GM21360 (cell line): ENCODE measurements around the gene XRRA1.
"Not testable (repeated sequence)": the region's sequence is repeated elsewhere in the genome, so short reads cannot be mapped to it uniquely, and the experiment has no call there.

Experiments used
- ATAC-seq: cut with Tn5 transposase; IDR thresholded peaks from one replicate; pipeline ENCODE4 v1.9.1; 2021; ENCODE audit warnings: mild to moderate bottlenecking, moderate library complexity; ENCODE audit not compliant: unreplicated experiment

XRRA1 gene

GRCh38 chr11:74902342-74902741, 46.5 kb downstream of the XRRA1 start:
- no peak for ATAC-seq

- no peak for ATAC-seq
These were observed 52.6 kb downstream of the XRRA1 start for GRCh38 chr11:74896311-74896710.

- no peak for ATAC-seq
These were observed 53.4 kb downstream of the XRRA1 start for GRCh38 chr11:74895340-74896116.

- ATAC-seq, result not testable (repeated sequence)
These were observed 55.9 kb downstream of the XRRA1 start for GRCh38 chr11:74893015-74893414.

GRCh38 chr11:74877132-74877531, 71.8 kb downstream of the XRRA1 start:
- ATAC-seq, result no peak

GRCh38 chr11:74871037-74871436, 77.9 kb downstream of the XRRA1 start:
- no peak for ATAC-seq

- no peak for ATAC-seq
These were observed 78.4 kb downstream of the XRRA1 start for GRCh38 chr11:74870485-74870884.

GRCh38 chr11:74866557-74866956, 82.3 kb downstream of the XRRA1 start:
- ATAC-seq, result no peak

- no peak for ATAC-seq
These were observed 85.5 kb downstream of the XRRA1 start for GRCh38 chr11:74863410-74863809.

GRCh38 chr11:74860743-74861142, 88.1 kb downstream of the XRRA1 start:
- no peak for ATAC-seq

- no peak for ATAC-seq
These were observed 95.7 kb downstream of the XRRA1 start for GRCh38 chr11:74853223-74853622.

- ATAC-seq, result no peak
These were observed 99.1 kb downstream of the XRRA1 start for GRCh38 chr11:74849525-74850391.

GRCh38 chr11:74847895-74848294, 101.0 kb downstream of the XRRA1 start:
- no peak for ATAC-seq

- ATAC-seq, result no peak
These were observed 101.5 kb downstream of the XRRA1 start for GRCh38 chr11:74847395-74847794.

- no peak for ATAC-seq
These were observed 102.1 kb downstream of the XRRA1 start for GRCh38 chr11:74846770-74847169.

- ATAC-seq, result no peak
These were observed 102.8 kb downstream of the XRRA1 start for GRCh38 chr11:74845978-74846517.

- ATAC-seq, result no peak
These were observed 104.0 kb downstream of the XRRA1 start for GRCh38 chr11:74844865-74845264.

GRCh38 chr11:74844072-74844471, 104.8 kb downstream of the XRRA1 start:
- no peak for ATAC-seq

- no peak for ATAC-seq
These were observed 105.9 kb downstream of the XRRA1 start for GRCh38 chr11:74842967-74843366.

- no peak for ATAC-seq
These were observed 108.4 kb downstream of the XRRA1 start for GRCh38 chr11:74840486-74840885.

- no peak for ATAC-seq
These were observed 108.9 kb downstream of the XRRA1 start for GRCh38 chr11:74839971-74840370.

GRCh38 chr11:74839446-74839845, 109.4 kb downstream of the XRRA1 start:
- no peak for ATAC-seq
